ENCODE data around the gene CSTPP1.

DNA sequence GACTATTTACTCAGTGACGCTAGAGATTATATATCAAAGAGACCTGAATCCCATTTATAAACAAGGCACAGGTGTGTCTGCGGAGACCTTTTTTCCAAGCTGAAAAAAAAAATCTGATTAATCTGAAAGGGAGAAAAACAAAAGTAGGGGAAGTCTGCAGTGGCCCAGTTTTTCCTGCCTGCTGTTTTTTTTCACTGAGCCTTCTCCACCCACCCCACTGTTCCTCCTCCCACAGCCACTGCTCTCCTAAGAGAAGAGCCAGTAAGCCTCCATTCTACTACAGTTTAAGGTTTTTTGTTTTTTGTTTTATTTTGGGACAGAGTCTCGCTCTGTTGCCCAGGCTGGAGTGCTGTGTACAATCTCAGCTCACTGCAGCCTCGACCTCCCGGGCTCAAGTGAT, 221.7 kb downstream of the CSTPP1 start:
- TF ChIP-seq, protein P1, sequence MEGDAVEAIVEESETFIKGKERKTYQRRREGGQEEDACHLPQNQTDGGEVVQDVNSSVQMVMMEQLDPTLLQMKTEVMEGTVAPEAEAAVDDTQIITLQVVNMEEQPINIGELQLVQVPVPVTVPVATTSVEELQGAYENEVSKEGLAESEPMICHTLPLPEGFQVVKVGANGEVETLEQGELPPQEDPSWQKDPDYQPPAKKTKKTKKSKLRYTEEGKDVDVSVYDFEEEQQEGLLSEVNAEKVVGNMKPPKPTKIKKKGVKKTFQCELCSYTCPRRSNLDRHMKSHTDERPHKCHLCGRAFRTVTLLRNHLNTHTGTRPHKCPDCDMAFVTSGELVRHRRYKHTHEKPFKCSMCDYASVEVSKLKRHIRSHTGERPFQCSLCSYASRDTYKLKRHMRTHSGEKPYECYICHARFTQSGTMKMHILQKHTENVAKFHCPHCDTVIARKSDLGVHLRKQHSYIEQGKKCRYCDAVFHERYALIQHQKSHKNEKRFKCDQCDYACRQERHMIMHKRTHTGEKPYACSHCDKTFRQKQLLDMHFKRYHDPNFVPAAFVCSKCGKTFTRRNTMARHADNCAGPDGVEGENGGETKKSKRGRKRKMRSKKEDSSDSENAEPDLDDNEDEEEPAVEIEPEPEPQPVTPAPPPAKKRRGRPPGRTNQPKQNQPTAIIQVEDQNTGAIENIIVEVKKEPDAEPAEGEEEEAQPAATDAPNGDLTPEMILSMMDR (IDR thresholded peaks at IDR 0.05), result no peak
- TF ChIP-seq EZH2phosphoT487 (IDR thresholded peaks at IDR 0.05) (no peak), EZH2 (IDR thresholded peaks at IDR 0.05) (no peak)
